ENCODE data around the gene APBA1.

APBA1 gene

DNA sequence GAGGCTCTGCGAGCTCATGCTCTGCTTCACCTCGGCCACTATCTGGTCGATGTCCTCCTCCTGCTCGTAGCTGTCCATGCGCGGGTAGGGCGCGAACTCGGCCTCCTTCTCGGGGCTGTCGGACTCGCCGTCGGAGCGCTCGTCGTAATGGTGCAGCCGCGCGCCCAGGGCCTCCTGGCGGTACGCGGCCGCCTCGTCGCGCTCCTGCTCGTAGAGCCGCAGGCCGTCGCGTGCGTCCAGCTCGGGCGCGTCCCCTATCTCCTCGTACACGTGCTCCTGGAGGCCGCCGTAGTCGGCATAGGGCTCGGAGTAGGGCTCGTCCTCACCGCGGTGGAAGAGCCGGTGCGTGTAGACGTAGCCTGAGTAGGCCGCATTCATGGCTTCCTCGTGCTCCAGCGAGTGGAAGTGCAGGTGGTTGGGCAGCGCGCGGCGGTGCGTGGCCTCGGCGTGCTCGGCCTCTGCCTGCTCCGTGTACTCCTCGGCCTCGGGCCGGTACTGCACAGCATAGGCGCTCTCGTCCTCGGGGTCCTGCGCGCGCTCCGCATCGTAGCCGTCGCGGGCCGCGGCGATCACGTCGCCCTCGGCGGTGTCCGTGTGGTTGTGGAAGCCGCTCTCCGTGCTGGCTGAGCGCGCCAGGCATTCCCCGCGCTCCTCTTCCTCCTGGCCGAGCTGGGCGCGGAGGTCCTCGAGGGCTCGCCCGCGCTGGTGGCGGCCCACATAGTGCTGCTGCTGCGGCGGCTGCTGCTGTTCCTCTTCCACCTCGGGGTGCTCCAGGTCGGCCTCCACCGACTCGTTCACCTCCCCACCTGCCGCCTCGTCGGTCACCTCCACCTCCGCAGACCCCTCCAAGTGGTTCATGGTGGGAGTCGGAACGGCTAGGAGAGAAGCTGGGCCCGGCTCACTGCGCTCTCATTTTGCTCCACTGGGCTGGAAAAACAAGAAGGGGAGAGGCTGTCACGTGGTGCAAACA is 155.5 kb downstream of the APBA1 start:
- no peak for DNase-seq

DNA sequence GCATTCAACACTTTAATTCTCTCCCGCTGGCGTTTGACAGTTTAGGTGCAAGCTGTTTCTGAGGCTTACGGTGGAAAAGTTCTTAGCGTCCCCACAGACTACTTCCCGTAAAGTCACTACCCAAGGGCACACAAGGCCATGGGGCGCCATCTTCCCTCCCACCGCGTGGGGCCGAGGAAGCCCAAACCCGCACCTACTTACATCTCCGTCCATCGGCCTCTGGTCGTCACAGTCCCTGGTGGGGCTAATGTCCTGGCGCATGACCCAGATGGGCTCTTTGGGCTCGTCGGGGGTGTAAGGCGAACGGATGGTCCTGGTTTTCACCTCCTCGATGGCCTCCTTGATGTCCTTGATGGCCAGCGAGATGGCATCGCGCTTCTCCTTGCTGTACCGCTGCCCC is 156.4 kb downstream of the APBA1 start:
- no peak for DNase-seq

DNA sequence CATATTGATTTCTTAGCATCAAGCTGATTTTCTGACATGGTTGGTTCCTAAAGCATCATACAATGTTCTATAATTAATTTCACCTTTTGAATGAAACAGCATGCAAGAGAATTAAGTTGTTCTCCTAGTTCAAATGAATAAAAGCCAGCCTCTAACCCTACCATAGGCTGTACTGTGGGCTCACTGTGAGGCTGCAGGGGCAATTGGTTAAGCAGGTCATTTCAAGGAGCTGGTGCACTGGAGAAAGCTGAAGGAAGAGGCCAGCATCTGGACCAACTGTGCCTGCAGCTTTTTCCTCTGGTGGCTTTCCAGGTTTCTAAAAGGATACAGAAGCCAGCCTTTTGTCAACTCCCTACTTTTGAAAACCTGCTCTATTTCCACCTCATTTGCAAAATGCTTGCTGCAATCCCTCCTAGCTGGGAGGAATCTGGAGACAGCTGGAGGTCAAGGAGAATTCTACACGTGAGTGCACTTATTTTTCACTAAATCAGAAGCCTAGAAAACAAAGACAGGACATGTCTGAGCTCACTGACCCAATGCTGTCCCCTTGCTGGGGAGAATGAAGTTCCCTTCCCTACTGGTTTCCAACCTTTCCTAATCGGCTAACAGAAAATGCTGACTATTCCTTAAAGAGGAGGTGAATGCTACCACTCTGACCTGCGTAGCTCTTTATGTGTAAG is 158.9 kb downstream of the APBA1 start:
- DNase-seq, result no peak

- no peak for DNase-seq
Measured at GRCh38 chr9:69504058-69504457, 168.1 kb downstream of the APBA1 start.

DNA sequence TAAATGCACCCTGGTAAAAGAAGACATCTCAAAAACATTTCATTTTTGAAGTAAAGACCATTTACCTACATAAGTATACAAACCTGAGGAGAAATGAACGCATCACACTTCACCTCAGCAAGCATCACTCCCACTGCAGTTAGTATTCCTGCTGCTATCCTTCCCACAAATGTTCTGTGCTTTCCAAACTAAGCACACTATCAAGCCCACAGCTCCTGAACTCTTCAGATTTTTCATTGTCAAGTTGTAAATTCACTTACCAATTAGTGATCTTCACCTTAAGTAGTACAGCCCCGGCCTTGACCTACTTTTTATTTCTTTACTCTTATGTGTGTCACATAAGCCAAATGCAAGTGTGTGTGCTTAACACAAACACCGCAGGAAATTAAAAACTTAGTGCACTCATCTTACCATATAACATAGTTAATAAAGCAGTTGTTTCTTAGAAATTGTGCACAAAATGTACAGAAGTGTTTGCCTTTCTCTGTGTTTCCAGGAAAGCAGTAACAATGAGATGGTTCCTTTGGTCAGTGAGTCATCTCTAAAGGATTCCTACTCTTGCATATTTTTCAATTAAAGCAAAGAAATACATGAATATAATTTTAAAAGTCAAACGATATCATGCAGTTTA is 169.4 kb downstream of the APBA1 start:
- no peak for DNase-seq

DNA sequence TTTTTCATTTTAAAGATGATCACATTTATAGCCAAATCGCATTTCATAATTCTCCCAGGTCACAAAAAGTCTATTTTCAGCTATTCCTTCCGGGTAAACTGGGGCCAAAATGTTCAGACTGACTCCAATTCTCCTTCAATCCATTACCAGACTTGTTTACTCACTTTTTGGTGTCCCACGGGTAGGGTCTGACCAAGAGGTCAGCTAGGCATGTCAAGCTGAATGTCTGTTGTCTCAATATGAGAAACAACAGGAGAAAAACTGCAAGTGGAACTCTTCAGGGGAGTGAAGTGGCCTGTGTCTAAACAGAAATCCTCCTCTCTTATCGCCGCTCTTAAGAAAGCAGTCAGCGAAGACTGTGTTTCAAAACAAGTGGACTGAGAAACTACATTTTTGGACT is 171.3 kb downstream of the APBA1 start:
- DNase-seq, result no peak

GRCh38 chr9:69499959-69500358 is 172.2 kb downstream of the APBA1 start:
- no peak for DNase-seq

GRCh38 chr9:69499407-69499806 is 172.8 kb downstream of the APBA1 start:
- DNase-seq, result no peak

DNA sequence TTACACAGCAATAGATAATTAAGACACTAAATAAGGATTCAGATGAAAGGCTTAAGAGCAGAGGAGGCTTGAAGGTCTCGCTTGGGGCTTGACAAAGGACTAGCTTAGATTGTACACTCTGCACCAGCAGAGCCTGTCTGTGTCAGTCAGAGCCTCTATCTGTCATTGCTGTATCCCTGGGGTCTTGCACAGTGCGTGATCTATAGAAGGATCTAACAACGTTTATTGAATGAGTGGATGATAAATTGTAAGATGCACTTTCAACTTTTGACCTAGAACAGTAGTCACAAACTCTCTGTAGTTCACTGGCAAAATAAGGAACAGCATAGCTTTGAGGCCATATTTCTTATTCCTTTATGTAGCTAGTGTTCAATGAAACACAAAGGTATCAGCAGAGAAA is 173.7 kb downstream of the APBA1 start:
- no peak for DNase-seq

DNA sequence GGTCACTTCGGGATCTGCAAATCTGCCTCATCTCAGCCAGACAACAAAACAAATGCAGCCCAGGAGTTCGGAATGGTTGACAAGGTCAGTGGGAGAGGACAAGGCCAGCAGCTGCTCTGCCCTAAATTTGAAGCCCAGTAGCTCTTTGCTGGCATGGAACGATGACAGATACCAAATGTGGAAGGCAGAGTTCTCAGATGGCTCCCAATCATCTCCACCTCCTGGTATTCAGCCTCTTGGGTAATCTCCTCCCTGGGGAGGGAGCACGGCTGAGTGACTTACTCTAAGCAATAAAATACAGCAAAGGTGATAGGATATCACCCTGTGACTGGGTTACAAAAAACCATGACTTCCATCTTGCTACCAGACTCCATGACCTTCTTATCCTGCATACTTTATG is 174.4 kb downstream of the APBA1 start:
- DNase-seq, result no peak

- DNase-seq, result no peak
Measured at GRCh38 chr9:69496846-69497450, 175.2 kb downstream of the APBA1 start.

DNA sequence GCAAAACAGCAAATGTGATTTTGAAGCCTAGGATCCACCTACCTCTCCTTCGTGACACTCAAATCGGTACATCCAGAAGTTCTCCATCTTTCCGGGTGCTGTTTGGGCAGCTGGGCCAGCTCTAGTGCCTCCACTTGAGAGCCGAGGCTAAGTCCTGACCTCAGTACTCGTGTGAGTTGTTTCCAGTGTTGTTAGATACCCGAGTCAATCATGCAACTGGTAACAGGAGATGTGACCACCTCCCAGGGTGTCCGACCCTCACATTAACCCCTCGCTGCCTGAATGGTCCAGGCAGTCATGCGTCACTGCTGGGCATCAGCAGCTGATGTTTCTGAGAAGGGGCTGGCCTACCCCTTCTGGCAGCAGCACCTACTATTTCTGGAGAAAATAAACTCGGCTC is 176.9 kb downstream of the APBA1 start:
- DNase-seq, result no peak

DNA sequence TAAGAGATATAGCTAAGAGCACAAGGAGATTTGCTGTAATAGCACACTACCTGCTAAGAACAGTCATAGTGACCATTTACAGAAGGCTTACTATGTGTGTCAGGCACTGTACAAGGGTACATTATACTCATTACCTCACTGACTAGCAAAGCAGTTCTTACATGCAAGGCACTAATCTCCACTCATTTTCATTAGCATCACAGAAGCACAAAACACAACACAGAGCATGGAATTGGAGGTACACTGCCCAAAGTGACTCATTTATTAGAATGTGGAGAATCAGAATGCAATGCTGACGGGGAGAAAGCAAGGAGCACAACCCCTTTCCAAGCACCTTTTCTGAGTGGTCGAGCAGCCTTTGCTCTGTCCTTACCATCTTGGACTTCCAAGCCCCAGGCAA is 177.4 kb downstream of the APBA1 start:
- DNase-seq, result no peak

- no peak for DNase-seq
Measured at GRCh38 chr9:69494208-69494607, 178.0 kb downstream of the APBA1 start.

GRCh38 chr9:69486498-69486897 is 185.7 kb downstream of the APBA1 start:
- DNase-seq, result no peak

- DNase-seq, result no peak
Measured at GRCh38 chr9:69485466-69485865, 186.7 kb downstream of the APBA1 start.

DNA sequence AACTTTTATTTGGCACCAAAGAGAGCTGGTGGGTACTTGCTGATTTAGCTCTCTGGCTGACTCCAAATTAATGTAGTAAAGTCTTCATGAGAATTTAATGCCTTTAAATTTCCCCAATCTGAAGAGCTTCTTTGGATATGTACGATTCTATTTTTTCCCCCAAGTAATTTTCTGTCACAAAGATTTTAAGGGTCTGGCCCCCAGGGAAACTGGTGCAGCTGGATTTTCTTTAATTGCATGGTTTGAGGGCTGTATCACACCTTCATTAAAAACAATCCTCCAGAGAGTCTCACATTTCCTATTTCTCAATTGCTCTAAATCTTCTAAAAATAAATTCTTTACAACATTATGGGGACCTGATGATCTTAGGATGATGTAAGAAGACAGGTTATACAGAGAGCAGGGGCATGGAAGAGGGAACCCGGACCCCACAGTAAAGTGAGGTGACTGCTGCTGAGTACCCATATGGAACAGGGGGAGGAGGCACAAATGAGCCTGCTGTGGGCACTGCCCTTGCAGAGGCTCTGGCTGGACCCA is 188.2 kb downstream of the APBA1 start:
- no peak for DNase-seq

GRCh38 chr9:69476797-69477196 is 195.4 kb downstream of the APBA1 start:
- no peak for DNase-seq

GRCh38 chr9:69476016-69476415 is 196.2 kb downstream of the APBA1 start:
- DNase-seq, result no peak

DNA sequence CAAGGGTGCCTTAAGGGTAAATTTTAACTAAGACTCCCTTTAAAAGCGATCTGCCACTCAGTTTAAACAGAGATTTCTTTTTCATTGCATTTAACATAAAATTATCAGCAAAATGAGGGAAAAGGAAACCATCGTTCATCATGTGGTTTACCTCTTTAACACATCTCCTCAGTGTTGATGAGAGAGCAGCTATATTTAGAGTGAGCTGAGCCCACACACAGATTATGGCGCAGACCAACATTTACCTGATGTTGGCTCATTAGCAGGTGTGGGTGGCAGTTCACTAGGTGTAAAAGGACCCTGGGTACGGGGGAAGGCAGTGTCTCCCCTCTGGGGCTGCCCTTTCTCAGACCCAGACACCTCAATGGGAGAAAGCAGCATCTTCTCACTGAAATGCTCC is 197.3 kb downstream of the APBA1 start:
- DNase-seq, result no peak

DNA sequence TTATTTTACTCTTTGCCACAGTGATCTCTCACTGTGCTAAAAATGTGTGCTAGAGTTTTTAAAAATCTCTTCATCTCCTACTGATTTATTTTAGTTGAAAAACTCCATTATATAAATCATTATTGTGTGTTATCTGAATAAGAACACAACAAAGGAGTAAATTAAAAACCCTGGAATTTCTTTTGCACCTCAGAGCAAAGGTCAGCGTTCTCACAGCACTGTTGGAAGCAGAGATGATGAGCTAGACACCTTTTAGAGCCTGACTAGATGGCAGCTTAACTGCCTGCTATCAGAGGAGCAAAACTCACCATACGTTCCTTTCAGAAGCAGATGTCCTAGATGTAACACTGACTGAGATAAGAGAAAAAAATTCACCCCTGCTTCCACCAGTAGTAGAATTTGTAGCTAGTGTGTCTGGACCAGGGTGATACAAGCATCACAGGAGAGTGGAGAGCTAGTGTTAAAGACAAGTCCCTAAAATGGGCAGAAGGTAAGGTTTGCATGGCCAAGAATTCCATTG is 200.0 kb downstream of the APBA1 start:
- DNase-seq, result no peak

DNA sequence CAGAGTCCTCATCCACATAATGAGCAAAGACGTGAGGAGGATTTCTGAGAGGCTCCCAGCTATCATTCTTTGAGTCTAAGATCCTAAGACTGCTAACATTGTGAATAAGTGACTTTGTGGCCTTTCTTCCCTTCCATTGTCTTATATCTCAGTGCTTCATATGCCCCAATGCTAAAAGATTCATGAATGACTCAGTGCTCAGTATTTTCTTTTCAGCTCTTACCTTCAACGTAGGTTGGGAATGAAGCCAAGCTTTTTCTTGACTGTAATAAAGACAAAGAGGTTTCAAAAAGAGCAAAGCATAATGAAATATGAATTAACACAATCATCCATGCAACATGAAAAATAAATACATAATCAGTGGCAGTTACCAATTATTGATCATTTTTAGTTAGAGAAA is 200.7 kb downstream of the APBA1 start:
- no peak for DNase-seq

Measured in stimulated activated naive CD4-positive, alpha-beta T cell treated with Interleukin-2 at 50 U/mL for 16 hours (primary cell).